Kidney capillary endothelial cell (primary cell): ENCODE results near the gene KDELR1.
"Not testable (repeated sequence)": the region's sequence is repeated elsewhere in the genome, so short reads cannot be mapped to it uniquely, and the experiment has no call there.

Experiments
- DNase-seq: peaks from one replicate; pipeline ENCODE4 v3.0.0-alpha.2; 2018; ENCODE audit warnings: low spot score

The KDELR1 gene

GRCh38 chr19:48397263-48398101 lies 6.1 kb upstream of the KDELR1 start:
- no peak for DNase-seq

- DNase-seq = no peak
Observed at GRCh38 chr19:48396824-48397176, 5.4 kb upstream of the KDELR1 start.

- DNase-seq = no peak
Observed at GRCh38 chr19:48396016-48396823, 4.9 kb upstream of the KDELR1 start.

GRCh38 chr19:48395499-48395898 lies 4.1 kb upstream of the KDELR1 start:
- DNase-seq = no peak

GRCh38 chr19:48395170-48395455 lies 3.8 kb upstream of the KDELR1 start:
- DNase-seq = no peak

GRCh38 chr19:48394331-48395169 lies 3.2 kb upstream of the KDELR1 start:
- DNase-seq = no peak

- no peak for DNase-seq
Observed at GRCh38 chr19:48393559-48394330, 2.4 kb upstream of the KDELR1 start, which contains the start of gene GRIN2D. Gene GRIN2D, plus strand, starts transcription at chr19:48393668. Its CDS starts 4,725 bp downstream, at chr19:48398393.

GRCh38 chr19:48392860-48393558 lies 1.7 kb upstream of the KDELR1 start:
- no peak for DNase-seq

- not testable (repeated sequence) for DNase-seq
Observed at GRCh38 chr19:48392006-48392344, 624 bp upstream of the KDELR1 start.

- DNase-seq = peak; percentile 53
Observed at GRCh38 chr19:48390188-48391099, 907 bp downstream of the KDELR1 start.

GRCh38 chr19:48386981-48387380 lies 4.4 kb downstream of the KDELR1 start:
- no peak for DNase-seq

- DNase-seq = no peak
Observed at GRCh38 chr19:48385461-48386087, 5.8 kb downstream of the KDELR1 start.

- no peak for DNase-seq
Observed at GRCh38 chr19:48382286-48382685, 9.1 kb downstream of the KDELR1 start.

GRCh38 chr19:48381178-48381950 lies 10.0 kb downstream of the KDELR1 start:
- no peak for DNase-seq

- DNase-seq = no peak
Observed at GRCh38 chr19:48379058-48379457, 12.3 kb downstream of the KDELR1 start.

- no peak for DNase-seq
Observed at GRCh38 chr19:48378194-48378570, 13.2 kb downstream of the KDELR1 start.

GRCh38 chr19:48373567-48373966 lies 17.8 kb downstream of the KDELR1 start:
- DNase-seq = no peak

- no peak for DNase-seq
Observed at GRCh38 chr19:48372904-48373303, 18.4 kb downstream of the KDELR1 start.

GRCh38 chr19:48371771-48372170 lies 19.6 kb downstream of the KDELR1 start:
- not testable (repeated sequence) for DNase-seq
